IPS-15b (cell line): ENCODE results near the gene TTLL8.

Experiments used
- H3K27me3 ChIP-seq: one replicate; pipeline ENCODE4 v1.6.1; 2013; ENCODE audit warnings: low read length; ENCODE audit not compliant: control insufficient read depth, insufficient read depth
- H3K36me3 ChIP-seq: one replicate; pipeline ENCODE4 v1.6.1; 2013; ENCODE audit warnings: low read length; ENCODE audit not compliant: control insufficient read depth, insufficient read depth
- H3K4me1 ChIP-seq: one replicate; pipeline ENCODE4 v1.6.1; 2013; ENCODE audit warnings: mild to moderate bottlenecking, low read length; ENCODE audit not compliant: control insufficient read depth, insufficient read depth
- H3K4me3 ChIP-seq: one replicate; pipeline ENCODE4 v1.5.1; 2013; ENCODE audit warnings: low read depth, low read length
- H3K9ac ChIP-seq: one replicate; pipeline ENCODE4 v1.6.1; 2013; ENCODE audit warnings: low read depth, mild to moderate bottlenecking, low read length
- H3K9me3 ChIP-seq: one replicate; pipeline ENCODE4 v1.6.1; 2013; ENCODE audit warnings: mild to moderate bottlenecking, low read length; ENCODE audit not compliant: control insufficient read depth, insufficient read depth

TTLL8 gene

DNA sequence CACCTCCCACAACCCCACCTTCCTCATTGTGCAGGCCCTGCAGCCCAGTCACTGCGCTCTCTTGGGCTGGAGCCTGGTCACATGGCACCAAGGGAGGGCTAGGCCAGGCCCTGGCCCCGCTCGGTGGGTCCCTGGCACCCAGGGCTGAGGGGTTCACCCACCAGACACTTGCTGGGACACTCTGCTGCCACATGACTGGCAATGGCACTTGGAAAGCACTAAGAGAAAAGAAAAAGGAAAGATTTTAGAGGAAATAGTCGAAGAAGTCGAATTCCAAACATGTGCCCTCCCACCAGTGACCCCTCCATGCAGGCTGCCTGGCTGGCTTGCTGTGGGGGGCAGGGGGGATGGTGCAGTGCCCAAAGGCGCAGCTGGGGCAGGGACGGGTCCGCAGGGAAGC lies 12.3 kb upstream of the TTLL8 start:
- no peaks in the 10 kb centered on the region for H3K27me3 ChIP-seq
- H3K9ac ChIP-seq = no peak overlapping the region
- no peaks in the 10 kb centered on the region for H3K36me3 ChIP-seq
- H3K4me1 ChIP-seq = no peaks in the 10 kb centered on the region
- H3K9me3 ChIP-seq = no peaks in the 10 kb centered on the region
- H3K4me3 ChIP-seq = no peak overlapping the region

DNA sequence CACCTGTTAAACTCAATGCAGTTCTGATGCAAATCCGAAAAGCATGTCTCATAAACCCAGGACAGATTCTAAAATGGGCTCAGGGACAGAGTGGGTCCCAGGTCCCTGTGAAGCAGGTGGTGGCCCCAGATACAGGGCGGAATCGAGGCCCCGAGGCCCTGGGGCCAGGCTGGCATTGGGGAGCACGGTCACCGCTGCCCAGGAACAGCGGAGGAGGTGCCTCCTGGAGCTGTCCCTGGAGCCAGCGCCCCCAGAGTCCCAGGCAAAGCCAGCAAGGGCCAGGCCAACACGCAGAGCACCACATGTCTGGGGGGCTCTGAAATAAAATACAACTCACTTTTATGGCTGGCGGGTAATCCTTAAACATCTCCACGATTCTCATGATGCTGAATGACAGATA lies 10.0 kb upstream of the TTLL8 start:
- Histone ChIP-seq H3K9ac (no peak overlapping the region), H3K4me1 (no peaks in the 10 kb centered on the region), H3K36me3 (no peaks in the 10 kb centered on the region), H3K27me3 (no peaks in the 10 kb centered on the region), H3K4me3 (no peak overlapping the region), H3K9me3 (no peaks in the 10 kb centered on the region)

DNA sequence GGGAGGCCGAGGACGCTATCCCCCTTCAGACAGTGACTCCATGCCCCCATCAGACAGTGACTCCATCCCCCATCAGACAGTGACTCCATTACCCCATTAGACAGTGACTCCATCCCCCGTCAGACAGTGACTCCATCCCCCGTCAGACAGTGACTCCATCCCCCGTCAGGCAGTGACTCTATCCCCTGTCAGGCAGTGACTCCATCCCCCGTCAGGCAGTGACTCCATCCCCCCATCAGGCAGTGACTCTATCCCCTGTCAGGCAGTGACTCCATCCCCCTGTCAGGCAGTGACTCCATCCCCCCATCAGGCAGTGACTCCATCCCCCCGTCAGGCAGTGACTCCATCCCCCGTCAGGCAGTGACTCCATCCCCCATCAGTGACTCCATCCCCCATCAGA lies 9.1 kb upstream of the TTLL8 start:
- no peaks in the 10 kb centered on the region for H3K4me1 ChIP-seq
- no peaks in the 10 kb centered on the region for H3K9me3 ChIP-seq
- H3K36me3 ChIP-seq = no peaks in the 10 kb centered on the region
- H3K27me3 ChIP-seq = no peaks in the 10 kb centered on the region
- no peak overlapping the region for H3K4me3 ChIP-seq
- H3K9ac ChIP-seq = no peak overlapping the region

DNA sequence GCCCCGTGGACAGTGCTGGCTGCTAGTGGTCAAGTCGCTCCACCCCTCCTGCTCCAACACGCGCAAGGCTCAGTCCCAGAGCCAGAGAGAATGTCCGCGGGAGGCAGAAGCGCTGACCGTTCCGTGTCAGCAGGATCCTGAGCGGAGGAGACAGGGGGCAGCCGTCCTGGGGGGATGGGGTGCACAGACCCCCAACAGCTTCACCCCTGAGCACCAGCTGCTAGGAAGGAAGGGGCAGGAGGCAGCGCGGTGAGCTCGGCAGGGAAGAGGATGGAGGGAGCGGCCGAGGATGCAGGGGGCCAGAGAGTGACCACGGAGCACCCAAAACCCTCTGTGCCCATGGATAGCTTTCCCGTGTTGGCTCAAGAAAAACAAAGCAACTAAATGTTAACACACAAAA lies 6.4 kb upstream of the TTLL8 start:
- Histone ChIP-seq H3K9me3 (no peaks in the 10 kb centered on the region), H3K36me3 (no peaks in the 10 kb centered on the region), H3K27me3 (no peaks in the 10 kb centered on the region), H3K9ac (no peak overlapping the region), H3K4me1 (peaks cover 3% of the 10 kb centered on the region), H3K4me3 (no peak overlapping the region)

DNA sequence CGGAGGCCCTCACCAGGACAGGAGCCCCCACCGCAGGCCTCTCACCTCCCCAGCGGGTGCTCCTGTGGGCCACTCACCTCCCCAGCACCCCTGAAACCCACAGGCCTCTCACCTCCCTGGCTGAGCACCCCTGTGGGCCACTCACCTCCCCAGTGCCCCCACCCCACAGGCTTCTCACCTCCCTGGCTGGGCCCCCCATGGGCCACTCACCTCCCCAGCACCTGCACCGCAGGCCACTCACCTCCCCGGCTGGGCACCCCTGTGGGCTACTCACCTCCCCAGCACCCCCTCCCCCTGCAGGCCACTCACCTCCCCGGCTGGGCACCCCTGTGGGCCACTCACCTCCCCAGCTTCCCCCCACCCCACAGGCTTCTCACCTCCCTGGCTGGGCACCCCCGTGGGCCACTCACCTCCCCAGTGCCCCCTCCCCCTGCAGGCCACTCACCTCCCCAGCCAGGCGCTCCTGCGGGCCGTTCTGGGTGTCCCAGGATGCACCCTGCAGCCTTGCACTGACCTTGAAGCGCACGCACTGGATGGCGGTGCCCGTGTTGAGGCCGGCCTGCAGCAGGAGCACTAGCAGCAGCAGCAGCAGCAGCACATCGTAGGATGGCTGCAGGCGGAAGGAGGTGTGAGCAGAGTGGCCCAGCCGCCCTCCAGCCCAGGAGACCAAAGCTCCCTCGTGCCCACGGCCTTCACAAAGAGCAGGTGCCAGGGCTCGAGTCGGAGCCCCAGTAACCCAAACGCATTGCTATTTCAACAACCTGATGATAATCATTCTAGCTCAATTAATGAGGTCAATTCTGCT lies 5.7 kb upstream of the TTLL8 start:
- no peaks in the 10 kb centered on the region for H3K9me3 ChIP-seq
- no peak overlapping the region for H3K9ac ChIP-seq
- H3K36me3 ChIP-seq = no peaks in the 10 kb centered on the region
- H3K4me1 ChIP-seq = peaks cover 3% of the 10 kb centered on the region
- H3K27me3 ChIP-seq = no peaks in the 10 kb centered on the region
- H3K4me3 ChIP-seq = no peak overlapping the region

DNA sequence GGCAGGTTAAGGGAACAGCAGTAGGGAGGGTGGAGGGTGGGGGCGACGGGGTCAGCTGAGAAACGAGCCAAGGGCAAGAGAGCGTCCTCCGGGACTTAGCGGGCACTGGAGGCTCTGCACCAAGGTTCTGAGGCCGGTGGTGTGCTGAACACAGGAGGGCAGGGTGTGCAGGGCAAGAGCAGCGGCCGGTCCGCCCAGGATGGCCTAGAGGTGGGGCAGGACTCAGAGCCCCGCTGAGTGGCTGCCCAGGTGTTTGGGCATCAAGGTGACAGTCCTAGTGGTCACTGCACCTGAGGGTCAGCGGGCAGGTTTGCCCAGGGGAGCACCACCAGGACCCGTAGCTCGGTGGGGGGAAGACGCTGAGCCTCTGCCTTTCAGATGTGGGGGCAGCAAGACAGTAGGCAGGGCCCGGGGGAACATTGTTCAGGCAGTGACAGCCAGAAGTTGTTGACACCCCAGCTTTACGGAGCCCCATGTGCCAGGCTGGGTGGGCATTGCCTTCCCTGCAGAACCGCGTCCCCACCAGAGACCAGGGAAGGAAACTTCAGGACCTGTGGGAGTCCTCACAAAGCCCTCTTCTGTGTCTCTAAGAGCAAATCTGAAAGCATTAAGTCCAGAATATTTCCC lies 4.5 kb upstream of the TTLL8 start:
- Histone ChIP-seq H3K9me3 (no peaks in the 10 kb centered on the region), H3K9ac (no peak overlapping the region), H3K36me3 (no peaks in the 10 kb centered on the region), H3K4me1 (peaks cover 3% of the 10 kb centered on the region), H3K4me3 (no peak overlapping the region), H3K27me3 (peaks cover 2% of the 10 kb centered on the region)

DNA sequence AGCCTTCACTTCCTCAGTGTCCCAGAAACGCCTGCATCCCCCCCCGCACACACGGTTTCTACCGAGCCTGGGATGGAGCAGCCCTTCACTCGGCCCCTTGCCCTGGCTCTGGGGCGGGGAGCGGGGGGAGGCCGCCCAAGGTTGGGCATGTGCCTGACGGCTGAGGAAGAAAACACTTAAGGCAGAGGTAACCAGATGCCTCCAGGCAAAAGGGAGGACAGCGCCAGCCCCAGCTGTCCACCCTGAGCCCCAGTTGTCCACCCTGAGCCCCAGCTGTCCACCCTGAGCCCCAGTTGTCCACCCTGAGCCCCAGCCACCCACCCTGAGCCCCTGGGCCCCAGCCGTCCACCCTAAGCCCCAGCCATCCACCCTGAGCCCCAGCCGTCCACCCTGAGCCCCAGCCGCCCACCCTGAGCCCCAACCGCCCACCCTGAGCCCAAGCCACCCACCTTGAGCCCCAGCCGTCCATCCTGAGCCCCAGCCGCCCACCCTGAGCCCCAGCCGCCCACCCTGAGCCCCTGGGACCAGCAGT lies 3.8 kb upstream of the TTLL8 start:
- H3K27me3 ChIP-seq = peaks cover 4% of the 10 kb centered on the region
- peaks cover 3% of the 10 kb centered on the region for H3K4me1 ChIP-seq
- H3K4me3 ChIP-seq = no peak overlapping the region
- no peak overlapping the region for H3K9ac ChIP-seq
- H3K36me3 ChIP-seq = no peaks in the 10 kb centered on the region
- no peaks in the 10 kb centered on the region for H3K9me3 ChIP-seq

DNA sequence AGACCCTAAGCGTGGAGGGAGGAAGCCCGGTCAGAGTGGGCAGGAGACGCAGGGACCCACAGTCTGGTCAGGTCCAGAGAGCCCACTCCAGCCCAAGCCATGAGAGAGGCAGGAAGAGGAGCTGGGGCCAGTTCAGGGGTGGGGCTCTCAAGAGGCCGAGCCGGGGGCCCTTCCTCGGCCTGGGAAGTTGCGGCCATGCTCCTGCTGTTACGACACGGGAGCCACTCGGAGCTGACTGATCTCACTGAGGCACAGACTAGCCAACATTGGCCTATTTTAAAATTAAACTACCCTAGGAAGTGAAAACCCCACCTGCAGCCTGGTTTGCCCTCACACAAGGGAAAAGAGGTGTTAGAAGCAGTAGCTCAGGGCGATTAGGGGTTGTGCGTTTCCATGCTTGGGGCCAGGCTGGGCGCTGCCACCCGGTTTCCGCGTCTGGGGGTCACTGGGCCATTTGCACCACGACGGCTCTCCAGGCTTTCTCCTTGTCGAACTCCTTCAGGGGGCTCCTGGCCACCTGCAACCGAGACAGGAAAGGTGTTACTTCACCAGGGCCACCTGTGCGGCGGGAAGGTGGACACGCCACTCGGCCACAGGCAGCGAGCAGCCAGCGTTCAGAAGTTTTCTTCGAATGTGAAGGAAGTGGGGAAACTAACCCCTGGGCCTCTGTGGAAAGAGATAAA lies 3.2 kb upstream of the TTLL8 start:
- H3K27me3 ChIP-seq = peaks cover 5% of the 10 kb centered on the region
- H3K36me3 ChIP-seq = no peaks in the 10 kb centered on the region
- no peak overlapping the region for H3K4me3 ChIP-seq
- no peak overlapping the region for H3K9ac ChIP-seq
- no peaks in the 10 kb centered on the region for H3K9me3 ChIP-seq
- peaks cover 3% of the 10 kb centered on the region for H3K4me1 ChIP-seq

DNA sequence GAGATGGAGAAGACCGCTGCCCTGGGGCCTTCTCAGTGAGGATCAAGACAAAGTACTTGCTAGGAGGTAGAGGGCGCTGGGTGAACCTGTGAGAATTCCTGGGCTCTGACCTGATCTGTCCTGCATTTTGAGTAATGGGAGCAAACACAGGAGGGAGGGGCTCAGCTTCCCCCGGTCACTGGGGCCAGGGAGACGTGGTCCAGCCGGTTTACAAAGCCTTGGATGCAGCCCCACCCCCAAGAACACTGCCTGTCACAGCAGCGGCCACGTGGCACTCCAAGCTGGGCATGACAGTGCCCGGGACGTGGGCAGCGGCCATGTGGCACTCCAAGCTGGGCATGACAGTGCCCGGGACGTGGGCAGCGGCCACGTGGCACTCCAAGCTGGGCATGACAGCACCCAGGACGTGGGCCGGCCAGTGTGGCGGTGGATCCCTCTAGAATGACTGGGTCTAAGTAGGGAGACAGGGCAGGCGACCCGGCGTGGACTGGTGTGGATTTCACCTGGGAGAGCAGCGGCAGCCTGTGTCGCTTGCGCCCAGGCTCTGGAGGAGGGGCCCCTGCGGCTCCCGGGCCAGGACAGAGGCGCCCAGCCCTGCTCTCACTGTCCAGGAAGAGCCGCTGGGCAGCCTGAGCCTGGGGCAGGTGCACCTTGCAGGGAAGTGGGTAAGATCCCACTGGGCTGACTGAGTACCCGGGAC lies 2.5 kb upstream of the TTLL8 start:
- Histone ChIP-seq H3K9ac (no peak overlapping the region), H3K36me3 (no peaks in the 10 kb centered on the region), H3K9me3 (no peaks in the 10 kb centered on the region), H3K4me3 (no peak overlapping the region), H3K27me3 (peaks cover 5% of the 10 kb centered on the region), H3K4me1 (peaks cover 3% of the 10 kb centered on the region)

DNA sequence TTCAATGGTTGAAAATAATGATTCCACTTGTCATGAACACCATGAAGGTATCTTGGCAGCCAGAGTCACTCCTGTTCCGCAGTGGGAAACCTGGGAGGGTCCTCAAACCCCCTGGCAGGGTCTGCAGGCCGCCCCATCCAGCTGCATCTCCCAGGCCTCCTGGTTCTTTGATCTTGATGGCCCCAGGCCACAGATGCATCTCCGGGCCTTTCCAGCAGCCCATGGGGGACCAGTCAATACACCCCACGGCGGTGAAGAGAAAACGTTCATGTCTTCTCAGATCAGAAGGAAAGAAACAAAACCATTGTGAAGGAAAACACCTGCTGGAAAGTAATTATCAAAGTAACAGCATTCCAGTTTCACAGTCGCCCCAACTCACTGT lies 1.8 kb upstream of the TTLL8 start:
- Histone ChIP-seq H3K4me1 (peaks cover 3% of the 10 kb centered on the region), H3K27me3 (peaks cover 5% of the 10 kb centered on the region), H3K9ac (no peak overlapping the region), H3K4me3 (no peak overlapping the region), H3K36me3 (no peaks in the 10 kb centered on the region), H3K9me3 (no peaks in the 10 kb centered on the region)
